Right atrium auricular region (tissue), 2 donors: ENCODE results near the gene RBBP7. TPM values are rescaled to one million over a fixed set of nuclear protein-coding genes. Genes with fewer than 3 reads are reported as not detected.
A peak's percentile ranks its signal among the peaks of the same experiment; 100 is the strongest.

Experiments used
- DNase-seq: peaks from one replicate; pipeline ENCODE4 v3.0.0-alpha.2; 2019; ENCODE audit warnings: low spot score
- H3K27ac ChIP-seq, 2 donors: fragments of 200-600 bp; sonication (generic); 1 replicate in 1 of 2; 2 replicates in 1 of 2; pipeline ENCODE4 v1.5.1; 2016 to 2019
- H3K27me3 ChIP-seq, 2 donors: fragments of 200-600 bp; sonication (generic); one replicate each; pipeline versions ENCODE4 v1.5.1 to v1.6.0; 2017 to 2019
- H3K36me3 ChIP-seq: fragments of 200-600 bp; sonication (generic); one replicate; pipeline ENCODE4 v1.5.1; 2016
- H3K4me1 ChIP-seq, 2 donors: fragments of 200-600 bp; sonication (generic); one replicate each; pipeline versions ENCODE4 v1.5.1 to v1.6.0; 2017 to 2019
- H3K4me3 ChIP-seq, 2 donors: fragments of 200-600 bp; sonication (generic); 1 replicate in 1 of 2; 2 replicates in 1 of 2; pipeline ENCODE4 v1.5.1; 2017 to 2019; ENCODE audit warnings: mild to moderate bottlenecking in 1 of 2, moderate library complexity in 1 of 2
- H3K9me3 ChIP-seq, 2 donors: fragments of 200-600 bp; sonication (generic); one replicate each; pipeline ENCODE4 v1.5.1; 2019
- CTCF ChIP-seq, 2 donors: fragments of 200-600 bp; sonication (generic); IDR thresholded peaks; one replicate each; pipeline ENCODE4 v1.5.1; 2019; ENCODE audit warnings: antibody characterized with exemption in 2 of 2
- total RNA-seq, 2 donors: library from RNA; depleted of rRNA; stranded (reverse); fragments of >200 nt; gene quantifications; one replicate each; pipeline ENCODE4 v1.1.0, GENCODE V29; 2016

Gene RBBP7
- total RNA-seq, 2 donors from 2014 or later = 70.7 to 72.2 TPM

- TF ChIP-seq CTCF (IDR thresholded peaks at IDR 0.05) = no peak
- no peaks in the 10 kb centered on the region for H3K9me3 ChIP-seq
- no peak overlapping the region for H3K4me3 ChIP-seq
- H3K36me3 ChIP-seq = no peaks in the 10 kb centered on the region
- DNase-seq = no peak
- H3K27ac ChIP-seq = no peak overlapping the region
- H3K27me3 ChIP-seq = no peaks in the 10 kb centered on the region
- H3K4me1 ChIP-seq = no peaks in the 10 kb centered on the region
These were observed 33.3 kb upstream of the RBBP7 start for GRCh38 chrX:16903274-16904022.

- TF ChIP-seq CTCF (IDR thresholded peaks at IDR 0.05) = no peak
- no peaks in the 10 kb centered on the region for H3K9me3 ChIP-seq
- H3K27me3 ChIP-seq = no peaks in the 10 kb centered on the region
- DNase-seq = no peak
- no peak overlapping the region for H3K27ac ChIP-seq
- H3K36me3 ChIP-seq = no peaks in the 10 kb centered on the region
- no peak overlapping the region for H3K4me3 ChIP-seq
- peaks cover 0 to 4% of the 10 kb centered on the region in 2 donors for H3K4me1 ChIP-seq
These were observed 27.3 kb upstream of the RBBP7 start for GRCh38 chrX:16897445-16897844.

GRCh38 chrX:16892504-16893362, 22.6 kb upstream of the RBBP7 start:
- H3K36me3 ChIP-seq = no peaks in the 10 kb centered on the region
- no peak overlapping the region for H3K27ac ChIP-seq
- peak; percentile 59 to 83 for TF ChIP-seq CTCF (IDR thresholded peaks at IDR 0.05)
- H3K9me3 ChIP-seq = no peaks in the 10 kb centered on the region
- H3K27me3 ChIP-seq = no peaks in the 10 kb centered on the region
- peak; percentile 79 for DNase-seq
- H3K4me3 ChIP-seq = no peak overlapping the region
- peaks cover 0 to 4% of the 10 kb centered on the region in 2 donors for H3K4me1 ChIP-seq

GRCh38 chrX:16885628-16886027, 15.5 kb upstream of the RBBP7 start:
- no peak overlapping the region for H3K27ac ChIP-seq
- H3K36me3 ChIP-seq = no peaks in the 10 kb centered on the region
- no peaks in the 10 kb centered on the region for H3K9me3 ChIP-seq
- H3K4me1 ChIP-seq = no peaks in the 10 kb centered on the region
- no peak for DNase-seq
- H3K27me3 ChIP-seq = no peaks in the 10 kb centered on the region
- TF ChIP-seq CTCF (IDR thresholded peaks at IDR 0.05) = no peak
- H3K4me3 ChIP-seq = no peak overlapping the region

- no peaks in the 10 kb centered on the region for H3K9me3 ChIP-seq
- TF ChIP-seq CTCF (IDR thresholded peaks at IDR 0.05) = no peak
- no peaks in the 10 kb centered on the region for H3K36me3 ChIP-seq
- H3K27me3 ChIP-seq = no peaks in the 10 kb centered on the region
- no peak for DNase-seq
- H3K4me3 ChIP-seq = no peak overlapping the region
- H3K27ac ChIP-seq = no peak overlapping the region
- H3K4me1 ChIP-seq = no peaks in the 10 kb centered on the region
These were observed 13.3 kb upstream of the RBBP7 start for GRCh38 chrX:16883487-16883804.
